ENCODE results near the gene GIN1. TPM values are rescaled to one million over a fixed set of nuclear protein-coding genes. Genes with fewer than 3 reads are reported as not detected.
"Not testable (repeated sequence)": the region's sequence is repeated elsewhere in the genome, so short reads cannot be mapped to it uniquely, and the experiment has no call there.

Gene GIN1
- total RNA-seq, 2 experiments from 2014 or later = 2.7 to 2.9 TPM

DNA sequence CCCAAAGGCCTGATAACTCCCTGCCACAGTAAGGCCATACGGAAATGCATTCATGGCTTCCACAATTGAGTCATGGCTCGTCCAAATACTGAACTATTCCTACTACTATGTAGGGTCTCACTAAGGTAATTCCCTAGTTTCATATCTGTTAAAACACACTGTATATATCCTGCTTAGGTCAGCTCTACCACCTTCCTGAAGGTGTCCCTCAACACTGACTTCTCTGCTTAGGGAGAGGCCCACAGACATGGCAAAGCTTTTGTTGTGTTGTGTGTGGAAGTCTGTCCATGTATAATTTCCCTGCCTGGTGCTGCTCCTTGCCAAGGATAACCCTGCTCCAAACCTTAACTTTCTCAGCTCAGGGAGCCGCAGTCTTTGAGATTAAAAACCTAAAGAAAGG is 60.4 kb downstream of the GIN1 start:
- CTCF ChIA-PET = no interaction called here
- no peaks in the 10 kb centered on the region for H3K36me3 Mint-ChIP-seq (ENCODE audit: low read depth)
- no peak overlapping the region for H3K27ac Mint-ChIP-seq
- peaks cover 2% of the 10 kb centered on the region for H3K9me3 Mint-ChIP-seq
- Histone ChIP-seq H3K36me3 (ENCODE audit: insufficient read depth, low read length) (no peaks in the 10 kb centered on the region), H3K27me3 (ENCODE audit: control insufficient read depth in 1 of 2, insufficient read depth in 2 of 2, low read length in 2 of 2) (no peaks in the 10 kb centered on the region), H3K4me1 (ENCODE audit: insufficient read depth, low read length) (no peaks in the 10 kb centered on the region), H3K27ac (ENCODE audit: low read depth in 1 of 2, low read length in 2 of 2) (no peak overlapping the region), H3K4me3 (ENCODE audit: low read length) (no peak overlapping the region), H3K9me3 (ENCODE audit: control insufficient read depth in 1 of 2, insufficient read depth in 1 of 2, low read length in 2 of 2) (no peaks in the 10 kb centered on the region)
- no peak overlapping the region for H3K4me3 Mint-ChIP-seq
- H3K4me1 Mint-ChIP-seq (ENCODE audit: low read depth) = no peaks in the 10 kb centered on the region
- POLR2A ChIA-PET = no interaction called here
- no peak for DNase-seq
- no peaks in the 10 kb centered on the region for H3K27me3 Mint-ChIP-seq
- no peak for ATAC-seq (ENCODE audit: poor library complexity)
- TF ChIP-seq, protein P1, sequence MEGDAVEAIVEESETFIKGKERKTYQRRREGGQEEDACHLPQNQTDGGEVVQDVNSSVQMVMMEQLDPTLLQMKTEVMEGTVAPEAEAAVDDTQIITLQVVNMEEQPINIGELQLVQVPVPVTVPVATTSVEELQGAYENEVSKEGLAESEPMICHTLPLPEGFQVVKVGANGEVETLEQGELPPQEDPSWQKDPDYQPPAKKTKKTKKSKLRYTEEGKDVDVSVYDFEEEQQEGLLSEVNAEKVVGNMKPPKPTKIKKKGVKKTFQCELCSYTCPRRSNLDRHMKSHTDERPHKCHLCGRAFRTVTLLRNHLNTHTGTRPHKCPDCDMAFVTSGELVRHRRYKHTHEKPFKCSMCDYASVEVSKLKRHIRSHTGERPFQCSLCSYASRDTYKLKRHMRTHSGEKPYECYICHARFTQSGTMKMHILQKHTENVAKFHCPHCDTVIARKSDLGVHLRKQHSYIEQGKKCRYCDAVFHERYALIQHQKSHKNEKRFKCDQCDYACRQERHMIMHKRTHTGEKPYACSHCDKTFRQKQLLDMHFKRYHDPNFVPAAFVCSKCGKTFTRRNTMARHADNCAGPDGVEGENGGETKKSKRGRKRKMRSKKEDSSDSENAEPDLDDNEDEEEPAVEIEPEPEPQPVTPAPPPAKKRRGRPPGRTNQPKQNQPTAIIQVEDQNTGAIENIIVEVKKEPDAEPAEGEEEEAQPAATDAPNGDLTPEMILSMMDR (IDR thresholded peaks at IDR 0.05) = no peak
- intact Hi-C loops (cut with DNase I, micrococcal nuclease) = no loop called here

DNA sequence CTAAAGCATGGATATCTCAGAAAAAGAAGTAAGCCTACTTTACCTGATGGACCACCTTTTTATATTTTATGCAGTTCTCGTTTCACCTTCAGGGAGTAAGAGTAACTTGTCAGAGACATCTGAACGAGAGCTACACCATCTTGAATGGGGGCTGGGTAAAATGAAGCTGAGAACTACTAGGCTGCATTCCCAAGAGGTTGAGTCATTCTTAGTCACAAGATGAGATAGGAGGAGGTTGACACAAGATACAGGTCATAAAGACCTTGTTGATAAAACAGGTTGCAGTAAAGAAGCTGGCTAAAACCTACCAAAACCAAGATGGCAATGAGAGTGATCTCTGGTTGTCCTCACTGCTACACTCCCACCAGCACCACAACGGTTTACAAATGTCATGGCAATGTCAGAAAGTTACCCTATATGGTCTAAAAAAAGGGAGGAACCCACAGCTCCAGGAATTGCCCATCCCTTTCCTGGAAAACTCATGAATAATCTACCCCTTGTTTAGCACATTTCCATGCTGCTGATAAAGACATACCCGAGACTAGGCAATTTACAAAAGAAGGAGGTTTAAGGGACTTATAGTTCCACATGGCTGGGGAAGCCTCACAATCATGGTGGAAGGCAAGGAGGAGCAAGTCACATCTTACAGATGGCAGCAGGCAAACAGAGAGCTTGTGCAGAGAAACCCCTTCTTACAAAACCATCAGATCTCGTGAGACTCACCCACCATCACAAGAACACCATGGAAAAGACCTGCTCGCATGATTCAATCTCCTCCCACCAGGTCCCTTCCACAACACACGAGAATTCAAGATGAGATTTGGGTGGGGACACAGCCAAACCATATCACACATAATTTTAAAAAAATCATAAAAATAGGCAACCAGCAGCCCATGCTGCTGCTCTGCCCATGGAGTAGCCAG is 62.5 kb downstream of the GIN1 start:
- intact Hi-C loops (cut with DNase I, micrococcal nuclease) = no loop called here
- Histone ChIP-seq H3K36me3 (ENCODE audit: insufficient read depth, low read length) (no peaks in the 10 kb centered on the region), H3K27ac (ENCODE audit: low read depth in 1 of 2, low read length in 2 of 2) (no peak overlapping the region), H3K27me3 (ENCODE audit: control insufficient read depth in 1 of 2, insufficient read depth in 2 of 2, low read length in 2 of 2) (no peaks in the 10 kb centered on the region), H3K4me1 (ENCODE audit: insufficient read depth, low read length) (no peaks in the 10 kb centered on the region), H3K9me3 (ENCODE audit: control insufficient read depth in 1 of 2, insufficient read depth in 1 of 2, low read length in 2 of 2) (no peaks in the 10 kb centered on the region), H3K4me3 (ENCODE audit: low read length) (no peak overlapping the region)
- ChIA-PET POLR2A (no interaction called here), CTCF (no interaction called here)
- TF ChIP-seq, protein P1 (IDR thresholded peaks at IDR 0.05) = no peak
- Mint-ChIP-seq H3K4me3 (no peak overlapping the region), H3K27me3 (no peaks in the 10 kb centered on the region), H3K36me3 (ENCODE audit: low read depth) (no peaks in the 10 kb centered on the region), H3K27ac (no peak overlapping the region), H3K9me3 (peaks cover 2% of the 10 kb centered on the region), H3K4me1 (ENCODE audit: low read depth) (no peaks in the 10 kb centered on the region)
- no peak for DNase-seq
- ATAC-seq (ENCODE audit: poor library complexity) = no peak

DNA sequence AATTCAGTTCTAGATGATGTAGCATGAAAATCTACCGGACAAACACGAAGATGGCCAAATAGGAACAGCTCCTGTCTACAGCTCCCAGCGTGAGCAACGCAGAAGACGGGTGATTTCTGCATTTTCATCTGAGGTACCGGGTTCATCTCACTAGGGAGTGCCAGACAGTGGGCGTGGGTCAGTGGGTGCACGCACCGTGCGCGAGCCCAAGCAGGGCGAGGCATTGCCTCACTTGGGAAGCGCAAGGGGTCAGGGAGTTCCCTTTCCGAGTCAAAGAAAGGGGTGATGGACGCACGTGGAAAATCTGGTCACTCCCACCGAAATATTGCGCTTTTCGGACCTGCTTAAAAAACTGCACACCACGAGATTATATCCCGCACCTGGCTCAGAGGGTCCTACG is 73.2 kb downstream of the GIN1 start:
- DNase-seq; H3K4me1 ChIP-seq (ENCODE audit: insufficient read depth, low read length); H3K27me3 Mint-ChIP-seq; H3K9me3 Mint-ChIP-seq; H3K27me3 ChIP-seq (ENCODE audit: control insufficient read depth in 1 of 2, insufficient read depth in 2 of 2, low read length in 2 of 2); H3K27ac ChIP-seq (ENCODE audit: low read depth in 1 of 2, low read length in 2 of 2); H3K9me3 ChIP-seq (ENCODE audit: control insufficient read depth in 1 of 2, insufficient read depth in 1 of 2, low read length in 2 of 2); H3K4me3 Mint-ChIP-seq; H3K36me3 Mint-ChIP-seq (ENCODE audit: low read depth); H3K4me1 Mint-ChIP-seq (ENCODE audit: low read depth); H3K4me3 ChIP-seq (ENCODE audit: low read length); POLR2A ChIA-PET; H3K27ac Mint-ChIP-seq; H3K36me3 ChIP-seq (ENCODE audit: insufficient read depth, low read length); intact Hi-C loops (cut with DNase I, micrococcal nuclease); ATAC-seq (ENCODE audit: poor library complexity): not testable (repeated sequence)
- CTCF ChIA-PET = interaction anchor here (1.4 kb wide), 1 partner anchor 15 kb away, joined by 5 read pairs; no protein-coding TSS in a partner anchor
